Head of caudate nucleus (tissue), 42 donors: ENCODE data around the gene PRRC2A.

Experiments
- DNase-seq, 42 donors: peaks; one replicate each; pipeline versions ENCODE4 v3.0.0 to v3.0.0-alpha.2; 2020 to 2021; ENCODE audit warnings: mixed read lengths in 7 of 42
- intact Hi-C: fragments of 100-400 bp; cut with DNase I; formaldehyde crosslinking; loops from one replicate; pipeline ENCODE4 v1.15.0; 2022

The PRRC2A gene

GRCh38 chr6:31660381-31661261, 40.1 kb downstream of the PRRC2A start, which contains the start of gene C6orf47:
TSS of gene C6orf47 (minus strand) at chr6:31660778. CDS start at chr6:31659947, 831 bp downstream.
- peak; percentile 64 to 94 (median 86) for DNase-seq
- intact Hi-C loops: loop anchor here (1.0 kb wide), 1 partner anchor 8 kb away; the partner anchor contains the start of gene BAG6

GRCh38 chr6:31661262-31662123, 41.0 kb downstream of the PRRC2A start:
- no peak for DNase-seq
- intact Hi-C loops: no loop called here

- intact Hi-C loops: no loop called here
- DNase-seq: no peak
Observed at GRCh38 chr6:31662124-31662723, 41.7 kb downstream of the PRRC2A start.

- no peak for DNase-seq
- intact Hi-C loops: no loop called here
Observed at GRCh38 chr6:31663126-31663960, 42.8 kb downstream of the PRRC2A start.

- intact Hi-C loops: no loop called here
- no peak for DNase-seq
Observed at GRCh38 chr6:31663961-31664789, 43.7 kb downstream of the PRRC2A start.

GRCh38 chr6:31664790-31665500, 44.4 kb downstream of the PRRC2A start, which contains the start of gene GPANK1:
TSS of gene GPANK1 (minus strand) at chr6:31664997. CDS start at chr6:31664478, 519 bp downstream.
- intact Hi-C loops: loop anchor here (1.0 to 5.0 kb wide), 2 partner anchors 13 to 43 kb away; partner anchors contain the start of genes BAG6 and PRRC2A
- DNase-seq: peak; percentile 80 to 96 (median 90)

- peak; percentile 99 to 100 (median 100) for DNase-seq
- intact Hi-C loops: loop anchor here (1.0 to 5.0 kb wide), 2 partner anchors 13 to 43 kb away; partner anchors contain the start of genes BAG6 and PRRC2A
Observed at GRCh38 chr6:31665501-31666336, 45.2 kb downstream of the PRRC2A start, which contains the start of gene CSNK2B. TSS of gene CSNK2B (plus strand) at chr6:31666080. CDS start at chr6:31666832, 752 bp downstream.

- peak in 1 of 42 donors; percentile 15 for DNase-seq
- intact Hi-C loops: loop anchor here (5.0 kb wide), 1 partner anchor 44 kb away; the partner anchor contains the start of gene PRRC2A
Observed at GRCh38 chr6:31666337-31666965, 45.9 kb downstream of the PRRC2A start.

GRCh38 chr6:31669676-31670075, 49.2 kb downstream of the PRRC2A start, which contains the start of gene LY6G5B:
TSS of gene LY6G5B (plus strand) at chr6:31669976. CDS start at chr6:31670951, 975 bp downstream.
- no peak for DNase-seq
- intact Hi-C loops: loop anchor here (5.0 kb wide), 1 partner anchor 47 kb away; the partner anchor contains the start of gene PRRC2A

- intact Hi-C loops: no loop called here
- no peak for DNase-seq
Observed at GRCh38 chr6:31676322-31676903, 55.9 kb downstream of the PRRC2A start.

GRCh38 chr6:31676904-31677303, 56.4 kb downstream of the PRRC2A start:
- no peak for DNase-seq
- intact Hi-C loops: no loop called here

- intact Hi-C loops: no loop called here
- no peak for DNase-seq
Observed at GRCh38 chr6:31677955-31678354, 57.4 kb downstream of the PRRC2A start.

- intact Hi-C loops: loop anchor here (2.0 kb wide), 1 partner anchor 150 kb away; no protein-coding TSS in a partner anchor
- peak; percentile 69 to 93 (median 82) for DNase-seq
Observed at GRCh38 chr6:31680226-31681134, 60.0 kb downstream of the PRRC2A start, which contains the start of gene LY6G5C. TSS of gene LY6G5C (minus strand) at chr6:31681067. CDS start at chr6:31680373, 694 bp downstream.
